ENCODE results near the gene ZNF892.
"Not testable (repeated sequence)": the region's sequence is repeated elsewhere in the genome, so short reads cannot be mapped to it uniquely, and the experiment has no call there.

ZNF892 gene

DNA sequence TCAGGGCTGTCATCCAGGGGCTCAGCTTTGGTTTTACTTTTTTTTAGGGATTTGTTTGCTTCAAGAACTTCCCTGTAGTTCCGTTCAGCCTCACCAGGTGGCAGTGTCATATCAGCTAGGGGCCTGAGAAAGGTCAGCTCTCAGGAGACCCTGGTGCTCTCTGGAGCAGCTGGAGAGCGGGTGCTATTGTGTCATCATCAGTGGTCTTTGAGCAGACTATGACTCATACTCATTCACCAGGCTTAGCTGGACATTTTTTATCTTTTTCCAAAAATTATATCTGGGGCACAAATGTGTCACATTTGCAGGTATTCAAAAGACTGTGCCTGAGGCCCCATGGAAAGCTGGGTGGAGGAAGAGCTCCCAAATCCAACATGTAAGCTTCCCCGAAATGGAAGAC is 24.4 kb downstream of the ZNF892 start:
- DNase-seq = peak; percentile 57

DNA sequence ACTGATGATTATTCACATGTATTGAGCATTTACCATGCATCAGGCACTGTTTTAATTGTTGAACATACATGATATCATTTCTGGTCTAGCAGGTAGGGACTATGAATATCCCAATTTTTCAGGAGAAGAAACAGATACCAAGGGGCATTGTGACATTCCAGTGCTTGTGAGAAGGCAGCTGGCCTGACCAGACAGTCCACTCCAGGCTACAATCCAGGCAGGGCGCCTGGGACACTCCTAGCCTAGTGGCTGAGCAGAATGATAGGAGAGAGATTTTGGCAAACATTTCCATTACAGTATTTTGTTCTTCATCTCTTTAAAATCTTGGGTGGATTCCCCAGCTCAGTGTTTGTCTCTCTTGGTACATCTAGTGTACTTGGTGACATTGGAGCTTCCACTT is 24.9 kb downstream of the ZNF892 start:
- no peak for DNase-seq

DNA sequence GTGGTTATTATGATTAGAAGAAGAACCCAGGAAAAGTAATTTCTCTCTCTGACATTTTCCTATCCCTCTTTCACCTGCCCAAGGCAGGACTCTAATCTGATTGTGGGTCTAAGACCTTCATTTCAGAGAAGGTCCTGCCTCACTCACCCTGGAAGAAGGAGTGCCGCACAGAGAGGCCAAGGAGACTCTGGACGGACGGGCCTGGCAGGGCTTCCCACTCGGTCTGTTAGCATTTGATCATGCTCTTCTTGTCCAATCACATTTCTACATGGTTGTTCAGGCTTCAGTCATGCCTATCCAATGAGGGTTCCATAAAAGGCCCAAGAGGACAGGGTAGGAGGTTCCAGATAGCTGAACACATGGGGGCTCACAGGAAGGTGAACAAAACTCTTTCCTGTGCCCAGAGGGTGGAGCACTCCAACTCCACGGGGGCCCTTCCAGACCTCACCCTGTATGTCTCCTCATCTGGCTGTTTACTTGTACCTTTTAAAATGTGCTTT is 27.0 kb downstream of the ZNF892 start:
- no peak for DNase-seq

DNA sequence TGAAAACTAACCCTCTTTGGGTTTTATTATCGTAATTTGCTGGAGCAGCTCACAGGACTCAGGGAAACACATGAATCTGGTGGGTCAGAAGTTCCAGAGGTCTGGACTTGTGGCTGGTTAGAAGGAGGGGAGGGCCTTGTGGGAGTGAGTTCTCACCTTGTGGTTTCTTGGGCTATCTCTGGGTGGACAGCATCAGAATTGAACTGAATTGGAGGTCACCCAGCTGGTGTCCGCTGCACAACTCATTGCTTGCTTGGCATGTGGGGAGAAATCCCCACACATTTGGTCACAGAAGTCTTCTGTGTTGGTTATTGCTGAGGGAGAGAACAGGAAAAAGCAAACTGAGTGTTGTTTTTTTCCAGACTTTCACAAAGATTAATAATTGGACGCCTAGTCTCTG is 27.5 kb downstream of the ZNF892 start:
- DNase-seq = no peak

DNA sequence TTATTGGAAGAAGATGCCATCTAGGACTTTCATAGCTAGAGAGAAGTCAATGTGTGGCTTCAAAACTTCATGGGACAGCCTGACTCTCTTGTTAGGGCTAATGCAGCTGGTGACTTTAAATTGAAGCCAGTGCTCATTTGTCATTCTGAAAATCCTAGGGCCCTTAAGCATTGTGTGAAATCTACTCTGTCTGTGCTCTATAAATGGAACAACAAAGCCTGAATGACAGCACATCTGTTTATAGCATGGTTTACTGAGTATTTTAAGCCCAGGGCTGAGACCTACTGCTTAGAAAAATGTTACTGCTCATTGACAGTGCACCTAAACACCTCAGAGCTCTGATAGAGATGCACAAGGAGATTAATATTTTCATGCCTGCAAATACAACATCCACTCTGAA is 30.8 kb downstream of the ZNF892 start:
- DNase-seq = no peak

DNA sequence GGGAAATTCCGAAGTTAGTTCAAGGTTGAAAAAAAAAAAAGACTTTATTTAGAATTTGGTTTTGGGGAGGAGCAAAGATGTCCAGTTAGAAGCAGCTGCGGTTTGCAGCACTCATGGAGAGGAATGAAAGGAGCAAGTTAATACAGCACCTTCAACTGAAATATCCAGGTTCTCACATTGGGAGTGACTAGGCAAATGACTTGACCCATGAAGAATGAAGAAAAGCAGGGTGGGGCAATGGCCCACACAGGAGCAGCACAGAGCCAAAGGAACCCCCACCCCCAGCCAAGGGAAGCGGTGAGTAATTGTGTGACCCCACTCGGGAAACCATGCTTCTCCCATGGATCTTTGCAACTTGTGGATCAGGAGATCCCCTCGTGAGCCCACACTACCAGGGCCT is 32.8 kb downstream of the ZNF892 start:
- DNase-seq = no peak

DNA sequence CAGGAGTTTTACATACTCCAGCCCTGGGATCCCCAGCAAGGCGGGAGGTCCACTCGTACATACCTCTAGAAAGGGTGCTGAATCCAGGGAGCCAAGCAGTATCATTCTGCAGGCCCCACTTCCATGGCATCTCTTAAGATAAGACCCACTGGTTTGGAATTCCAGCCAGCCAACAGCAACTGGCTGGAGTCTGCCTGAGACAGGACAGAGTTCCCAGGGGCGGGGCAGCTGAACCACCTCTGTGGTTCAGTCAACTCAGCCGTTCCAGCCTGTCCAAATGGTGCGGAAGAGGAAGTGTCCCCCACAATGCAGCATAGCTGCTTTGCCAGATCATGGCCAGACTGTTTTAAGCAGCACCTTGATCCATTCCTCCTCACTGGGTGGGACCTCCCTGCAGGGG is 33.2 kb downstream of the ZNF892 start:
- DNase-seq = no peak

DNA sequence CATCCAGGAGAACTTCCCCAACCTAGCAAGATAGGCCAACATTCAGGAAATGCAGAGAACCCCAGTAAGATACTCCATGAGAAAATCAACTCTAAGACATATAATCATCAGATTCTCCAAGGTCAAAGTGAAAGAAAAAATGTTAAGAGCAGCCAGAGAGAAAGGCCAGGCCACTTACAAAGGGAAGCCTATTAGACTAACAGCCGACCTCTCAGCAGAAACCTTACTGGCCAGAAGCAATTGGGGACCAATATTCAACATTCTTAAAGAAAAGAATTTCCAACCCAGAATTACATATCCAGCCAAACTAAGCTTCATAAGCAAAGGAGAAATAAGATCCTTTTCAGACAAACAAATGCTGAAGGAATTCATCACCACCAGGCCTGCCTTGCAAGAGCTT is 34.8 kb downstream of the ZNF892 start:
- DNase-seq = not testable (repeated sequence)
